ENCODE results near the gene OR7A5. TPM values are rescaled to one million over a fixed set of nuclear protein-coding genes. Genes with fewer than 3 reads are reported as not detected.

Gene OR7A5
- total RNA-seq, 2 experiments from 2014 or later = not detected

GRCh38 chr19:14840206-14840605, 5.2 kb upstream of the OR7A5 start:
- POLR2A ChIA-PET = no interaction called here
- intact Hi-C loops (cut with micrococcal nuclease; ENCODE audit: unreplicated experiment) = no loop called here
- H4K20me1 ChIP-seq (ENCODE audit: insufficient read depth, low read length) = no peaks in the 10 kb centered on the region
- H3K9me3 ChIP-seq (ENCODE audit: low read length) = no peaks in the 10 kb centered on the region
- TF ChIP-seq CTCF (conservative IDR thresholded peaks at IDR 0.05; ENCODE audit: low read length) (no peak), EZH2phosphoT487 (IDR thresholded peaks at IDR 0.05; ENCODE audit: borderline replicate concordance, low read depth, low read length) (no peak)
- no peak overlapping the region for H3K4me2 ChIP-seq (ENCODE audit: low read length)
- BruUV-seq (replicated peaks) = no TSS peak
- H3K36me3 ChIP-seq (ENCODE audit: insufficient read depth, low read length) = no peaks in the 10 kb centered on the region
- H3K4me1 ChIP-seq (ENCODE audit: insufficient read depth, low read length, poor library complexity, severe bottlenecking) = no peaks in the 10 kb centered on the region
- CTCF ChIA-PET (ENCODE audit: unreplicated experiment) = no interaction called here
- H3K27ac ChIP-seq (ENCODE audit: low read depth, low read length, poor library complexity, severe bottlenecking) = no peak overlapping the region
- no peak for DNase-seq (ENCODE audit: low spot score)
- no peaks in the 10 kb centered on the region for H3K9me2 ChIP-seq (ENCODE audit: insufficient read depth, low read length)
- no peaks in the 10 kb centered on the region for H3K79me2 ChIP-seq (ENCODE audit: insufficient read depth, low read depth, low read length)
- no peak overlapping the region for H3K4me3 ChIP-seq (ENCODE audit: low read depth, low read length, poor library complexity, severe bottlenecking)
- no peak overlapping the region for H2AFZ ChIP-seq (ENCODE audit: low read length)

GRCh38 chr19:14837391-14837790, 2.4 kb upstream of the OR7A5 start:
- H3K4me3 ChIP-seq (ENCODE audit: low read depth, low read length, poor library complexity, severe bottlenecking) = no peak overlapping the region
- intact Hi-C loops (cut with micrococcal nuclease; ENCODE audit: unreplicated experiment) = no loop called here
- no peaks in the 10 kb centered on the region for H3K36me3 ChIP-seq (ENCODE audit: insufficient read depth, low read length)
- CTCF ChIA-PET (ENCODE audit: unreplicated experiment) = interaction anchor here (0.6 kb wide), 1 partner anchor 1430 kb away, joined by 3 read pairs; no protein-coding TSS in a partner anchor
- no peak for TF ChIP-seq CTCF (conservative IDR thresholded peaks at IDR 0.05; ENCODE audit: low read length)
- TF ChIP-seq EZH2phosphoT487 (IDR thresholded peaks at IDR 0.05; ENCODE audit: borderline replicate concordance, low read depth, low read length) = no peak
- POLR2A ChIA-PET = no interaction called here
- H3K27ac ChIP-seq (ENCODE audit: low read depth, low read length, poor library complexity, severe bottlenecking) = no peak overlapping the region
- no peak overlapping the region for H3K4me2 ChIP-seq (ENCODE audit: low read length)
- no peaks in the 10 kb centered on the region for H3K9me3 ChIP-seq (ENCODE audit: low read length)
- H2AFZ ChIP-seq (ENCODE audit: low read length) = no peak overlapping the region
- H3K79me2 ChIP-seq (ENCODE audit: insufficient read depth, low read depth, low read length) = no peaks in the 10 kb centered on the region
- no TSS peak for BruUV-seq (replicated peaks)
- H4K20me1 ChIP-seq (ENCODE audit: insufficient read depth, low read length) = no peaks in the 10 kb centered on the region
- DNase-seq (ENCODE audit: low spot score) = no peak
- H3K9me2 ChIP-seq (ENCODE audit: insufficient read depth, low read length) = no peaks in the 10 kb centered on the region
- H3K4me1 ChIP-seq (ENCODE audit: insufficient read depth, low read length, poor library complexity, severe bottlenecking) = no peaks in the 10 kb centered on the region

GRCh38 chr19:14830702-14831101, 4.3 kb downstream of the OR7A5 start:
- intact Hi-C loops (cut with micrococcal nuclease; ENCODE audit: unreplicated experiment) = no loop called here
- Histone ChIP-seq H3K36me3 (ENCODE audit: insufficient read depth, low read length) (no peaks in the 10 kb centered on the region), H4K20me1 (ENCODE audit: insufficient read depth, low read length) (no peaks in the 10 kb centered on the region), H3K9me2 (ENCODE audit: insufficient read depth, low read length) (no peaks in the 10 kb centered on the region), H3K4me2 (ENCODE audit: low read length) (no peak overlapping the region), H3K79me2 (ENCODE audit: insufficient read depth, low read depth, low read length) (no peaks in the 10 kb centered on the region), H3K9me3 (ENCODE audit: low read length) (no peaks in the 10 kb centered on the region), H3K4me1 (ENCODE audit: insufficient read depth, low read length, poor library complexity, severe bottlenecking) (no peaks in the 10 kb centered on the region), H2AFZ (ENCODE audit: low read length) (no peak overlapping the region), H3K4me3 (ENCODE audit: low read depth, low read length, poor library complexity, severe bottlenecking) (no peak overlapping the region), H3K27ac (ENCODE audit: low read depth, low read length, poor library complexity, severe bottlenecking) (no peak overlapping the region)
- DNase-seq (ENCODE audit: low spot score) = no peak
- CTCF ChIA-PET (ENCODE audit: unreplicated experiment) = no interaction called here
- TF ChIP-seq CTCF (conservative IDR thresholded peaks at IDR 0.05; ENCODE audit: low read length) (no peak), EZH2phosphoT487 (IDR thresholded peaks at IDR 0.05; ENCODE audit: borderline replicate concordance, low read depth, low read length) (no peak)
- no TSS peak for BruUV-seq (replicated peaks)
- POLR2A ChIA-PET = interaction anchor here (0.6 kb wide), 2 partner anchors 44 to 89 kb away, joined by 3 to 6 read pairs; no protein-coding TSS in a partner anchor
